ENCODE data around the gene ZNF627. TPM values are rescaled to one million over a fixed set of nuclear protein-coding genes. Genes with fewer than 3 reads are reported as not detected.
"Not testable (repeated sequence)": the region's sequence is repeated elsewhere in the genome, so short reads cannot be mapped to it uniquely, and the experiment has no call there.

Gene ZNF627
- polyA plus RNA-seq, 1 donor from 2014 or later = 91.6 TPM

DNA sequence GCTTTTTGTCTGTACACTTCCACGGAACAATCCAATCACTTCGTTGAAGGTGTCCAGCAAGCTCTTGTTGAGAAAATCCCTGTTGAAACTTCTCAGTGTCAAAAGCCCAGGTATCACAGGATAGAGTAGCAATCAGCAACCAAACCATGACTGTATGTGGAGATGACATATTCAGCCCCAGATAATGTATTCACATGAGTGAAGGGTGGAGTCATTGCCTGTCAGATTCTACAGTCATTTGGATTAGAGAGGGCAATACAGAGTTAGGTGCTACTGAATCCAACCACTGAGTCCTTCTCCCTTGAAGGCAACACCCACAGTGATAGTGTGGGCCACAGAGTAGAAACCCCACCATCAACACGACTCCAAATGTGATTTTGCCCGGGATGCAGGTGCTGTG lies 23.3 kb downstream of the ZNF627 start:
- TF ChIP-seq POLR2AphosphoS5 (IDR thresholded peaks at IDR 0.05) = no peak
- TF ChIP-seq MXI1 (conservative IDR thresholded peaks at IDR 0.05; ENCODE audit: poor library complexity, severe bottlenecking) = no peak
- TF ChIP-seq, protein P1, sequence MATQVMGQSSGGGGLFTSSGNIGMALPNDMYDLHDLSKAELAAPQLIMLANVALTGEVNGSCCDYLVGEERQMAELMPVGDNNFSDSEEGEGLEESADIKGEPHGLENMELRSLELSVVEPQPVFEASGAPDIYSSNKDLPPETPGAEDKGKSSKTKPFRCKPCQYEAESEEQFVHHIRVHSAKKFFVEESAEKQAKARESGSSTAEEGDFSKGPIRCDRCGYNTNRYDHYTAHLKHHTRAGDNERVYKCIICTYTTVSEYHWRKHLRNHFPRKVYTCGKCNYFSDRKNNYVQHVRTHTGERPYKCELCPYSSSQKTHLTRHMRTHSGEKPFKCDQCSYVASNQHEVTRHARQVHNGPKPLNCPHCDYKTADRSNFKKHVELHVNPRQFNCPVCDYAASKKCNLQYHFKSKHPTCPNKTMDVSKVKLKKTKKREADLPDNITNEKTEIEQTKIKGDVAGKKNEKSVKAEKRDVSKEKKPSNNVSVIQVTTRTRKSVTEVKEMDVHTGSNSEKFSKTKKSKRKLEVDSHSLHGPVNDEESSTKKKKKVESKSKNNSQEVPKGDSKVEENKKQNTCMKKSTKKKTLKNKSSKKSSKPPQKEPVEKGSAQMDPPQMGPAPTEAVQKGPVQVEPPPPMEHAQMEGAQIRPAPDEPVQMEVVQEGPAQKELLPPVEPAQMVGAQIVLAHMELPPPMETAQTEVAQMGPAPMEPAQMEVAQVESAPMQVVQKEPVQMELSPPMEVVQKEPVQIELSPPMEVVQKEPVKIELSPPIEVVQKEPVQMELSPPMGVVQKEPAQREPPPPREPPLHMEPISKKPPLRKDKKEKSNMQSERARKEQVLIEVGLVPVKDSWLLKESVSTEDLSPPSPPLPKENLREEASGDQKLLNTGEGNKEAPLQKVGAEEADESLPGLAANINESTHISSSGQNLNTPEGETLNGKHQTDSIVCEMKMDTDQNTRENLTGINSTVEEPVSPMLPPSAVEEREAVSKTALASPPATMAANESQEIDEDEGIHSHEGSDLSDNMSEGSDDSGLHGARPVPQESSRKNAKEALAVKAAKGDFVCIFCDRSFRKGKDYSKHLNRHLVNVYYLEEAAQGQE (IDR thresholded peaks at IDR 0.05; ENCODE audit: borderline replicate concordance) = no peak
- no peak for TF ChIP-seq EP300 (conservative IDR thresholded peaks at IDR 0.05; ENCODE audit: poor library complexity, severe bottlenecking)
- TF ChIP-seq, protein P2, sequence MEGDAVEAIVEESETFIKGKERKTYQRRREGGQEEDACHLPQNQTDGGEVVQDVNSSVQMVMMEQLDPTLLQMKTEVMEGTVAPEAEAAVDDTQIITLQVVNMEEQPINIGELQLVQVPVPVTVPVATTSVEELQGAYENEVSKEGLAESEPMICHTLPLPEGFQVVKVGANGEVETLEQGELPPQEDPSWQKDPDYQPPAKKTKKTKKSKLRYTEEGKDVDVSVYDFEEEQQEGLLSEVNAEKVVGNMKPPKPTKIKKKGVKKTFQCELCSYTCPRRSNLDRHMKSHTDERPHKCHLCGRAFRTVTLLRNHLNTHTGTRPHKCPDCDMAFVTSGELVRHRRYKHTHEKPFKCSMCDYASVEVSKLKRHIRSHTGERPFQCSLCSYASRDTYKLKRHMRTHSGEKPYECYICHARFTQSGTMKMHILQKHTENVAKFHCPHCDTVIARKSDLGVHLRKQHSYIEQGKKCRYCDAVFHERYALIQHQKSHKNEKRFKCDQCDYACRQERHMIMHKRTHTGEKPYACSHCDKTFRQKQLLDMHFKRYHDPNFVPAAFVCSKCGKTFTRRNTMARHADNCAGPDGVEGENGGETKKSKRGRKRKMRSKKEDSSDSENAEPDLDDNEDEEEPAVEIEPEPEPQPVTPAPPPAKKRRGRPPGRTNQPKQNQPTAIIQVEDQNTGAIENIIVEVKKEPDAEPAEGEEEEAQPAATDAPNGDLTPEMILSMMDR (IDR thresholded peaks at IDR 0.05; ENCODE audit: poor library complexity, severe bottlenecking) = no peak

DNA sequence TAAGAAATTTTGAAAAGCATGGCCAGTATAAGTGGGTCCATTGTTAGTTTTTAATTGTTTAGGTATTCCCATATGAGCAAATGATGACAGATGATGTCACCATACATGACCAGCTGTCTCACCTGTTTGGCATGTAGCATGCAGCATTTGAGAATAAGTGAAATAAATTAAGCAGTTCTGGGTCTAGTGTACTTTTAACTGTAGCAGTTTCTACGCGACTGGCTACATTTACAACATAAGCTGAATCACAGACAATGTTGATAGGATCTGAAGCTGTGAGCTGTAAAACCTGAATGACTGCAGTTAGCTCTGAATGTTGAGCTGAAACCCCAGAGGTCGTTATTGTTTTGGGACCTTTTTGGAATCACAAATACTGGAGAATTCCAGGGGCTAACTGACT lies 25.1 kb downstream of the ZNF627 start:
- not testable (repeated sequence) for H3K4me3 ChIP-seq (ENCODE audit: low read length); H3K9ac ChIP-seq (ENCODE audit: low read length); H3K4me2 ChIP-seq (ENCODE audit: low read length); H3K27me3 ChIP-seq (ENCODE audit: insufficient read depth, low read depth, low read length); H3K27ac ChIP-seq (ENCODE audit: low read length); H3F3A ChIP-seq (ENCODE audit: insufficient read depth, low read length, poor library complexity, severe bottlenecking); H2AFZ ChIP-seq (ENCODE audit: low read depth, low read length); H3K9me2 ChIP-seq (ENCODE audit: insufficient read depth, low read length); H4K20me1 ChIP-seq (ENCODE audit: insufficient read depth); H3K9me3 ChIP-seq (ENCODE audit: low read length)
- peaks cover 16% of the 10 kb centered on the region for H3K36me3 ChIP-seq (ENCODE audit: insufficient read depth, low read length)
- peaks cover 19% of the 10 kb centered on the region for H3K79me2 ChIP-seq (replicated peaks; ENCODE audit: insufficient read depth, low read length)

More for the DNA sequence above, 23.3 kb downstream of the ZNF627 start:
- Histone ChIP-seq H3K36me3 (ENCODE audit: insufficient read depth, low read length) (peaks cover 24% of the 10 kb centered on the region), H3K27me3 (ENCODE audit: insufficient read depth, low read depth, low read length) (no peaks in the 10 kb centered on the region), H4K20me1 (ENCODE audit: insufficient read depth) (no peaks in the 10 kb centered on the region), H3F3A (ENCODE audit: insufficient read depth, low read length, poor library complexity, severe bottlenecking) (no peaks in the 10 kb centered on the region), H2AFZ (ENCODE audit: low read depth, low read length) (no peak overlapping the region), H3K9me2 (ENCODE audit: insufficient read depth, low read length) (no peaks in the 10 kb centered on the region), H3K27ac (ENCODE audit: low read length) (no peak overlapping the region), H3K9ac (ENCODE audit: low read length) (no peak overlapping the region), H3K4me3 (ENCODE audit: low read length) (no peak overlapping the region), H3K9me3 (ENCODE audit: low read length) (peaks cover 14% of the 10 kb centered on the region), H3K79me2 (replicated peaks; ENCODE audit: insufficient read depth, low read length) (peaks cover 26% of the 10 kb centered on the region), H3K4me2 (ENCODE audit: low read length) (no peak overlapping the region)

DNA sequence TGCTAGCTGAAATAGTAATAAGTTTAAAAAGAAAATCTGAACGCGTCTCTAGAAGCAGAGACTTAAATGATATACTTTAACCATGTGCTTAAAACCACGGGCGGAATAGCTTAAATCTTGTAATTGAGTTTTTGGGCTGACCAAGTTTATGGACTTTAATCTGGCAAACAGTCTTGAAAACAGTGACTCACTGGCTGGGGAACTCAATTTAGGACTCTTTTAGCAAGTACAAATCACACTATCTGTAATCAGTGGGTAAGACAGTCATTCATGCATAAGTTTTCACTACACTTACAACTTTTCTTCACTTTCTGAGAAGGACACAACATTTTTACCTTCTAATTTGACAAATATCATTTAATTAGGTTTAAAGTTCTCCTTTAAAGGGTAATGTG lies 26.8 kb downstream of the ZNF627 start:
- H3K36me3 ChIP-seq (ENCODE audit: insufficient read depth, low read length) = no peaks in the 10 kb centered on the region
- no peak overlapping the region for H3K27ac ChIP-seq (ENCODE audit: low read length)
- no peak for TF ChIP-seq EP300 (conservative IDR thresholded peaks at IDR 0.05; ENCODE audit: poor library complexity, severe bottlenecking)
- TF ChIP-seq TAF1 (IDR thresholded peaks at IDR 0.05; ENCODE audit: low read depth) = no peak
- TF ChIP-seq, protein P1 (IDR thresholded peaks at IDR 0.05; ENCODE audit: borderline replicate concordance) = no peak
- TF ChIP-seq POLR2AphosphoS5 (IDR thresholded peaks at IDR 0.05) = no peak
- no peak for TF ChIP-seq MXI1 (conservative IDR thresholded peaks at IDR 0.05; ENCODE audit: poor library complexity, severe bottlenecking)
- no peak for TF ChIP-seq RAD21 (conservative IDR thresholded peaks at IDR 0.05)
- TF ChIP-seq, protein P2 (IDR thresholded peaks at IDR 0.05; ENCODE audit: poor library complexity, severe bottlenecking) = no peak
- no peak for TF ChIP-seq EZH2 (IDR thresholded peaks at IDR 0.05; ENCODE audit: borderline replicate concordance, insufficient read depth, low read length, poor library complexity, severe bottlenecking)
- no peak for TF ChIP-seq SMC3 (conservative IDR thresholded peaks at IDR 0.05; ENCODE audit: poor library complexity)
- H4K20me1 ChIP-seq (ENCODE audit: insufficient read depth) = no peaks in the 10 kb centered on the region
- no peak overlapping the region for H3K9ac ChIP-seq (ENCODE audit: low read length)
- H3K4me2 ChIP-seq (ENCODE audit: low read length) = no peak overlapping the region
- H3K79me2 ChIP-seq (replicated peaks; ENCODE audit: insufficient read depth, low read length) = peaks cover 4% of the 10 kb centered on the region
- no peak overlapping the region for H2AFZ ChIP-seq (ENCODE audit: low read depth, low read length)
- H3F3A ChIP-seq (ENCODE audit: insufficient read depth, low read length, poor library complexity, severe bottlenecking) = no peaks in the 10 kb centered on the region
- H3K4me3 ChIP-seq (ENCODE audit: low read length) = no peak overlapping the region
- no peaks in the 10 kb centered on the region for H3K9me3 ChIP-seq (ENCODE audit: low read length)
- H3K9me2 ChIP-seq (ENCODE audit: insufficient read depth, low read length) = no peaks in the 10 kb centered on the region
- no peaks in the 10 kb centered on the region for H3K27me3 ChIP-seq (ENCODE audit: insufficient read depth, low read depth, low read length)
